Lower leg skin (tissue), 4 donors: Measurements from ENCODE around the gene DPYSL5. TPM values are rescaled to one million over a fixed set of nuclear protein-coding genes. Genes with fewer than 3 reads are reported as not detected.

Source experiments
- DNase-seq, 2 donors: peaks; one replicate each; pipeline ENCODE4 v3.0.0-alpha.2; 2019; ENCODE audit warnings: low spot score in 2 of 2
- H3K4me3 ChIP-seq: fragments of 200-600 bp; sonication (generic); 2 replicates; pipeline ENCODE4 v1.5.1; 2017; ENCODE audit warnings: mild to moderate bottlenecking, low read depth; ENCODE audit not compliant: poor library complexity, severe bottlenecking
- POLR2A ChIP-seq, 2 donors: fragments of 450-650 bp; IDR thresholded peaks; one replicate each; pipeline ENCODE4 v1.6.1; 2016 to 2017; ENCODE audit warnings: antibody characterized with exemption in 2 of 2, mild to moderate bottlenecking in 1 of 2, moderate library complexity in 1 of 2
- WGBS, 2 donors: methylation state at CpG; one replicate each; pipeline ENCODE4 v1.1.5; 2018; 5-methylcytosine and 5-hydroxymethylcytosine counted together
- intact Hi-C: fragments of 100-400 bp; cut with DNase I; formaldehyde crosslinking; loops from one replicate; pipeline ENCODE4 v1.15.0; 2023; ENCODE audit warnings: low total_unique reads
- total RNA-seq, 4 donors: library from RNA; depleted of rRNA; stranded (reverse); fragments of >200 nt; gene quantifications; one replicate each; pipeline ENCODE4 v1.1.0, GENCODE V29; 2016
- TF ChIP-seq, protein P1 (sequence below), 3 donors: fragments of 450-650 bp; IDR thresholded peaks; one replicate each; pipeline ENCODE4 v1.5.1; 2016; ENCODE audit warnings: antibody characterized with exemption in 3 of 3, mild to moderate bottlenecking in 3 of 3, moderate library complexity in 2 of 3

Gene DPYSL5
- total RNA-seq, 4 donors from 2014 or later = not detected

DNA sequence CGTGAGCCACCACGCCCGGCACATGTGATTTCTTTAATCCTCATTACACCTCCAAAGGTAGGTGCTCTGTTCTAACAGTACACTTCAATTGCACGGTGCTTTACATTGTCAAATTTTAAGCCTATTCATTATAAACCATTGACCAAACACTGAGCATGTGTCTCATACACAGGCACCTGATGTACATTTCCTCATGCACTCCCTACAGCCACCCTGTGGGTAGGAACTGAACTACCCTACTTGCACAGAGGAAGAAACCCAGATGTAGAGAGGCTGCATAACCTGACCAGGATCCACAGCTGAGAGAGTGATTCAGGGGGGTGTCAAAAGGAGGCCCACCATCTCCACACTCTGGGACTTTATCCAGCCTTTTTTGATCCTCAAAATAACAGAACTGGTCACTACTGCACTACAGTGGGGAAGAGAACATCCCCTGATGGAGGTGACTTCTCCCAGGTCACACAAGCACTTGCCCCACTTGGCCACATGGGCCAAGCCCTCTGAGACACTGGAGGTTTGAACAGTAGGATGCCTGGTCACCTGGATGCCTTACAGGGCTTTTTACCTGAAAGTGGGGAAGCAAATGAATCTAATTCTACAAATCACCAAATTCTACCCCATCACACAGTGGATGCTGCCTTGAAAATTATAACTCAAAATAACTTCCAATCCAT, 6.9 kb upstream of the DPYSL5 start:
- H3K4me3 ChIP-seq = no peak overlapping the region
- peak in 1 of 2 donors; percentile 20 for DNase-seq
- TF ChIP-seq POLR2A (IDR thresholded peaks at IDR 0.05) = no peak
- TF ChIP-seq, protein P1, sequence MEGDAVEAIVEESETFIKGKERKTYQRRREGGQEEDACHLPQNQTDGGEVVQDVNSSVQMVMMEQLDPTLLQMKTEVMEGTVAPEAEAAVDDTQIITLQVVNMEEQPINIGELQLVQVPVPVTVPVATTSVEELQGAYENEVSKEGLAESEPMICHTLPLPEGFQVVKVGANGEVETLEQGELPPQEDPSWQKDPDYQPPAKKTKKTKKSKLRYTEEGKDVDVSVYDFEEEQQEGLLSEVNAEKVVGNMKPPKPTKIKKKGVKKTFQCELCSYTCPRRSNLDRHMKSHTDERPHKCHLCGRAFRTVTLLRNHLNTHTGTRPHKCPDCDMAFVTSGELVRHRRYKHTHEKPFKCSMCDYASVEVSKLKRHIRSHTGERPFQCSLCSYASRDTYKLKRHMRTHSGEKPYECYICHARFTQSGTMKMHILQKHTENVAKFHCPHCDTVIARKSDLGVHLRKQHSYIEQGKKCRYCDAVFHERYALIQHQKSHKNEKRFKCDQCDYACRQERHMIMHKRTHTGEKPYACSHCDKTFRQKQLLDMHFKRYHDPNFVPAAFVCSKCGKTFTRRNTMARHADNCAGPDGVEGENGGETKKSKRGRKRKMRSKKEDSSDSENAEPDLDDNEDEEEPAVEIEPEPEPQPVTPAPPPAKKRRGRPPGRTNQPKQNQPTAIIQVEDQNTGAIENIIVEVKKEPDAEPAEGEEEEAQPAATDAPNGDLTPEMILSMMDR (IDR thresholded peaks at IDR 0.05) = no peak
- WGBS, 2 donors = 87% methylated on average over 4 of the region's 4 CpGs
- intact Hi-C loops = loop anchor here (5.0 kb wide), 1 partner anchor 101 kb away; no protein-coding TSS in a partner anchor

DNA sequence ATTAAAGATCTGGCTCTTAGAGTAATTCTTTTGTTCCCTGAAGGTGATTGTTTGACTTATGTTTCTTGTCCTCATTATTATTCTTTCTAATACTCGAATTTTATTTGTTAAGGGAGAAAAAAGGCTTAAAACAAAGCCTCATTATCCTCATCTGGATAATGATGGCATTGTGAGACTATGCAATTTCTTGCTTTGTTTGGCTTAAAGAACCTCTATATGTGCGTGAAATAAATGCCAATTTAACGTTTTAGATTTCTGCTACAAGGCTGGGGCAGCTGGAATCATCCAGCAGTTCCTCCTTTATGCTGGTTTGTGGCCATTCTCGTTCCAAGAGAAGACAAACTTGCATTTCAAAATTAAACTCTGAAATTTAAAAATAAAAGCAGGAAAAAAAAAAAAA, 4.9 kb upstream of the DPYSL5 start:
- no peak for DNase-seq
- no peak overlapping the region for H3K4me3 ChIP-seq
- intact Hi-C loops = loop anchor here (5.0 kb wide), 1 partner anchor 99 kb away; no protein-coding TSS in a partner anchor
- 36 to 46% methylated on average over 4 of the region's 4 CpGs for WGBS, 2 donors
- TF ChIP-seq, protein P1 (IDR thresholded peaks at IDR 0.05) = no peak
- TF ChIP-seq POLR2A (IDR thresholded peaks at IDR 0.05) = no peak

DNA sequence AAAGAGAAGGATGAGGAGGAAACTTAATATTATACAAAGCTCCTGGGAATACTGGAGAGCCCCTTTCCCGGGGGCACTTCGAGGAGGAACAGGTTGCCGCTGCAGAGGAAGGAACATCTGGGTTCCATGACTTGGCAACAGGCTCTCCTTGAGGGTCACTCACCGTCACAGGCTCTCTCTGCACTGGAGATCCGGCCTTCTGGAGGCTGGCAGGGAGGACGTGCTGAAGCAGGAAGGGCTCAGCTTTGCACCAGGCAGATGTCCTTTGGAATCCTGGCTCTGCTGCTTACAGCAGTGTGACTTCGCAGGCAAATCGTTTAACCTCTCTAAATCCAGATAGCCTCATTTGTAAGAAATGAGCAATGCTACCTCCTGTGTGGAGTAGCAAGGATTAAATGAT, 2.9 kb upstream of the DPYSL5 start:
- 54 to 61% methylated on average over 8 of the region's 8 CpGs for WGBS, 2 donors
- TF ChIP-seq, protein P1 (IDR thresholded peaks at IDR 0.05) = no peak
- no peak for TF ChIP-seq POLR2A (IDR thresholded peaks at IDR 0.05)
- no peak overlapping the region for H3K4me3 ChIP-seq
- intact Hi-C loops = no loop called here
- DNase-seq = peak in 1 of 2 donors; percentile 63

DNA sequence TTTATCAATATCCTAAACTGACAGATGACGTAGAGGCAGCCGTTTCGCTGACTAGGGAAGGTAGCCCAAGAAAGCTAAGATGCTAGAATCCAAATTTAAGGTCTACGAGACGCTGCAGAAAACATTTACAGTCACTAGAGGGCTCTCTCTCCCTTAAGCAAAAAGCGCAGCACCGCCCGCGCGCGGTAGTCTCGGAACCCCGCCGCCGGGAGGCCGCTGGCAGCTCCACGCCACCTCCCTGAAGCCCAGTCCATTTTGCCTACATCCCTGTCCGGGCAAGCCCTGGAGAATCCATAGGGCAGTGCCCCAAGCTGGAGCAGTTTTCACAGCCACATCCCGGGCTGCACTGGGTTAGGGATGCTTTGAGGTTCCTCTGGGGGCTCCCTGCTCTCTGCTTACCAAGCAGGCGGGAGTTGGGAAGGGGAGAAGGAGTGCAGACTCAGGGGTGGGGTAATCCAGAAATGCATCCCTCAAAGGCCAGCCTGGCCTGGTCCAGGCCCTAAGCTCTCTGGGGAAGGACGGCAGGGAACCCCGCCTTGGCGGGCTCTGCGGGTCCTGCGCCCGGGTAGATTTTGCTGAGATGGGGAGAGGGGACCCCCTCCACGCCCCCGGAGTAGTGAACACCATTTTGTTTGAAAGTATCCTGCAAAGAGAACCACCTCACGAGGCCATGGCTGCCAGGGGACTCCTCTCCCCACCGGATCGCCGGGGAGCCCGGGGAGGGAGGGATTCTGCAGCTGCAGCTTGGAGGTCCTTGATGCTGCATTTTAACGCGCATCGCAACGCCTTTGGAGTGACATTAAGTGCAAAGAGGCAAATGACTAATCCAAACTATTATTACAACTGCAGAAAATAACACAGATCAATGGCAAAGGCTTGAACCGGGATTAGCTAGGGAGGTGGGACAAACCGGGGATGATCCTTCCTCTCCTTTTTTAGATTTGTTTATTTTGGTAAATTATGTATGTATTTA, 1.3 kb upstream of the DPYSL5 start:
- intact Hi-C loops = no loop called here
- no peak overlapping the region for H3K4me3 ChIP-seq
- WGBS, 2 donors = 4 to 6% methylated on average over 39 of the region's 39 CpGs
- peak; percentile 24 to 88 for DNase-seq
- no peak for TF ChIP-seq POLR2A (IDR thresholded peaks at IDR 0.05)
- TF ChIP-seq, protein P1 (IDR thresholded peaks at IDR 0.05) = peak in 1 of 3 donors; percentile 27

DNA sequence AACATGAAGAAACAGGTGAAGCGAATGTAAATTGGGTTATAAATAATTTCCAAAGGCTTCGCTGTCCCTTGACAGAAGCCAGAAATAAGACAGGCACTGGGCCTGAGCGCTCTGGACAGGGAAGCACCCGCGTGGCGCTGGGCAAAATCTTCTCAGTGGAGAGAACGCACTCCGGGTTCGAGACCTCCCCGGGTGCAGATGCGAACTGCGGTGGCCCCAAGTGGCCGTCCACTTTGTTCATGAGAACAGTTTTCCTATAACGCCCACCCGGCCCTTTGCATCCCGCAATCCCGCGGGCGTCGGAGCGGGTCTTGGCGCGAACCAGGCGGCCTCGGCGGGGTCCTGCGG, 651 bp upstream of the DPYSL5 start:
- no peak overlapping the region for H3K4me3 ChIP-seq
- TF ChIP-seq, protein P1 (IDR thresholded peaks at IDR 0.05) = no peak
- no peak for TF ChIP-seq POLR2A (IDR thresholded peaks at IDR 0.05)
- 5% methylated on average over 16 to 27 of the region's 27 CpGs for WGBS, 2 donors
- peak in 1 of 2 donors; percentile 82 for DNase-seq
- intact Hi-C loops = no loop called here
